ENCODE measurements around the gene NEGR1. TPM values are rescaled to one million over a fixed set of nuclear protein-coding genes. Genes with fewer than 3 reads are reported as not detected.

The NEGR1 gene
- total and polyA plus RNA-seq, 2 experiments from 2014 or later, result 0.57 to 0.94 TPM

GRCh38 chr1:71745326-71745725 is 537.0 kb downstream of the NEGR1 start (continued):
- TF ChIP-seq, protein P1, sequence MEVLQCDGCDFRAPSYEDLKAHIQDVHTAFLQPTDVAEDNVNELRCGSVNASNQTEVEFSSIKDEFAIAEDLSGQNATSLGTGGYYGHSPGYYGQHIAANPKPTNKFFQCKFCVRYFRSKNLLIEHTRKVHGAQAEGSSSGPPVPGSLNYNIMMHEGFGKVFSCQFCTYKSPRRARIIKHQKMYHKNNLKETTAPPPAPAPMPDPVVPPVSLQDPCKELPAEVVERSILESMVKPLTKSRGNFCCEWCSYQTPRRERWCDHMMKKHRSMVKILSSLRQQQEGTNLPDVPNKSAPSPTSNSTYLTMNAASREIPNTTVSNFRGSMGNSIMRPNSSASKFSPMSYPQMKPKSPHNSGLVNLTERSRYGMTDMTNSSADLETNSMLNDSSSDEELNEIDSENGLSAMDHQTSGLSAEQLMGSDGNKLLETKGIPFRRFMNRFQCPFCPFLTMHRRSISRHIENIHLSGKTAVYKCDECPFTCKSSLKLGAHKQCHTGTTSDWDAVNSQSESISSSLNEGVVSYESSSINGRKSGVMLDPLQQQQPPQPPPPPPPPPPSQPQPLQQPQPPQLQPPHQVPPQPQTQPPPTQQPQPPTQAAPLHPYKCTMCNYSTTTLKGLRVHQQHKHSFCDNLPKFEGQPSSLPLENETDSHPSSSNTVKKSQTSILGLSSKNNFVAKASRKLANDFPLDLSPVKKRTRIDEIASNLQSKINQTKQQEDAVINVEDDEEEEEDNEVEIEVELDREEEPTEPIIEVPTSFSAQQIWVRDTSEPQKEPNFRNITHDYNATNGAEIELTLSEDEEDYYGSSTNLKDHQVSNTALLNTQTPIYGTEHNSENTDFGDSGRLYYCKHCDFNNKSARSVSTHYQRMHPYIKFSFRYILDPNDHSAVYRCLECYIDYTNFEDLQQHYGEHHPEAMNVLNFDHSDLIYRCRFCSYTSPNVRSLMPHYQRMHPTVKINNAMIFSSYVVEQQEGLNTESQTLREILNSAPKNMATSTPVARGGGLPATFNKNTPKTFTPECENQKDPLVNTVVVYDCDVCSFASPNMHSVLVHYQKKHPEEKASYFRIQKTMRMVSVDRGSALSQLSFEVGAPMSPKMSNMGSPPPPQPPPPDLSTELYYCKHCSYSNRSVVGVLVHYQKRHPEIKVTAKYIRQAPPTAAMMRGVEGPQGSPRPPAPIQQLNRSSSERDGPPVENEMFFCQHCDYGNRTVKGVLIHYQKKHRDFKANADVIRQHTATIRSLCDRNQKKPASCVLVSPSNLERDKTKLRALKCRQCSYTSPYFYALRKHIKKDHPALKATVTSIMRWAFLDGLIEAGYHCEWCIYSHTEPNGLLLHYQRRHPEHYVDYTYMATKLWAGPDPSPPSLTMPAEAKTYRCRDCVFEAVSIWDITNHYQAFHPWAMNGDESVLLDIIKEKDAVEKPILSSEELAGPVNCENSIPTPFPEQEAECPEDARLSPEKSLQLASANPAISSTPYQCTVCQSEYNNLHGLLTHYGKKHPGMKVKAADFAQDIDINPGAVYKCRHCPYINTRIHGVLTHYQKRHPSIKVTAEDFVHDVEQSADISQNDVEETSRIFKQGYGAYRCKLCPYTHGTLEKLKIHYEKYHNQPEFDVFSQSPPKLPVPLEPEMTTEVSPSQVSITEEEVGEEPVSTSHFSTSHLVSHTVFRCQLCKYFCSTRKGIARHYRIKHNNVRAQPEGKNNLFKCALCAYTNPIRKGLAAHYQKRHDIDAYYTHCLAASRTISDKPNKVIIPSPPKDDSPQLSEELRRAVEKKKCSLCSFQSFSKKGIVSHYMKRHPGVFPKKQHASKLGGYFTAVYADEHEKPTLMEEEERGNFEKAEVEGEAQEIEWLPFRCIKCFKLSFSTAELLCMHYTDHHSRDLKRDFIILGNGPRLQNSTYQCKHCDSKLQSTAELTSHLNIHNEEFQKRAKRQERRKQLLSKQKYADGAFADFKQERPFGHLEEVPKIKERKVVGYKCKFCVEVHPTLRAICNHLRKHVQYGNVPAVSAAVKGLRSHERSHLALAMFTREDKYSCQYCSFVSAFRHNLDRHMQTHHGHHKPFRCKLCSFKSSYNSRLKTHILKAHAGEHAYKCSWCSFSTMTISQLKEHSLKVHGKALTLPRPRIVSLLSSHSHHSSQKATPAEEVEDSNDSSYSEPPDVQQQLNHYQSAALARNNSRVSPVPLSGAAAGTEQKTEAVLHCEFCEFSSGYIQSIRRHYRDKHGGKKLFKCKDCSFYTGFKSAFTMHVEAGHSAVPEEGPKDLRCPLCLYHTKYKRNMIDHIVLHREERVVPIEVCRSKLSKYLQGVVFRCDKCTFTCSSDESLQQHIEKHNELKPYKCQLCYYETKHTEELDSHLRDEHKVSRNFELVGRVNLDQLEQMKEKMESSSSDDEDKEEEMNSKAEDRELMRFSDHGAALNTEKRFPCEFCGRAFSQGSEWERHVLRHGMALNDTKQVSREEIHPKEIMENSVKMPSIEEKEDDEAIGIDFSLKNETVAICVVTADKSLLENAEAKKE (CRISPR knock-in tag; IDR thresholded peaks at IDR 0.05), result no peak
- TF ChIP-seq JUNB (IDR thresholded peaks at IDR 0.05; ENCODE audit: unreplicated experiment) (no peak), EZH2 (IDR thresholded peaks at IDR 0.05; ENCODE audit: low read depth, unreplicated experiment) (no peak), STAT1 (IDR thresholded peaks at IDR 0.05; ENCODE audit: unreplicated experiment) (no peak)

- H3K4me1 Mint-ChIP-seq, result peaks cover 7% of the 10 kb centered on the region; the same call in 2 of the 3 replicates
- peaks cover 3% of the 10 kb centered on the region; the same call in 1 of the 2 replicates for H3K9me2 ChIP-seq (ENCODE audit: insufficient read depth)
- no peaks in the 10 kb centered on the region for H3K4me1 ChIP-seq (ENCODE audit: insufficient read depth)
- H2AFZ ChIP-seq, result no peak overlapping the region
- no peaks in the 10 kb centered on the region for H3K36me3 ChIP-seq (ENCODE audit: insufficient read depth)
- peaks cover 12% of the 10 kb centered on the region; the same call in 2 of the 3 replicates for H3K9me3 Mint-ChIP-seq
- H3K79me2 ChIP-seq (replicated peaks; ENCODE audit: insufficient read depth), result no peaks in the 10 kb centered on the region
- peaks cover 7% of the 10 kb centered on the region; the same call in 2 of the 3 replicates for H3K36me3 Mint-ChIP-seq (ENCODE audit: low read depth)
- DNase-seq (ENCODE audit: low spot score) (no peak), ATAC-seq (no peak)
- H3K27ac Mint-ChIP-seq, result no peak overlapping the region
- peaks cover 3% of the 10 kb centered on the region for H3K27me3 Mint-ChIP-seq (ENCODE audit: insufficient read depth, low read depth, poor library complexity)
- H3K27me3 ChIP-seq (ENCODE audit: insufficient read depth), result no peaks in the 10 kb centered on the region
- H4K20me1 ChIP-seq (replicated peaks; ENCODE audit: insufficient read depth), result no peaks in the 10 kb centered on the region
- no peaks in the 10 kb centered on the region for H3F3A ChIP-seq (replicated peaks; ENCODE audit: low read depth)
- H3K4me3 ChIP-seq, result no peak overlapping the region
- H3K27ac ChIP-seq (ENCODE audit: low read depth), result no peak overlapping the region
- no peak overlapping the region for H3K4me3 Mint-ChIP-seq
- no peak overlapping the region for H3K4me2 ChIP-seq
- TF ChIP-seq, protein P1 (CRISPR knock-in tag; IDR thresholded peaks at IDR 0.05), result no peak
- TF ChIP-seq CTCF (conservative IDR thresholded peaks at IDR 0.05; ENCODE audit: low read depth in 2 of 2) (no peak), EZH2 (IDR thresholded peaks at IDR 0.05; ENCODE audit: low read depth, unreplicated experiment) (no peak), STAT1 (IDR thresholded peaks at IDR 0.05; ENCODE audit: unreplicated experiment) (no peak)
These were observed 538.5 kb downstream of the NEGR1 start for GRCh38 chr1:71743862-71744261.

Data from GM23338 (cell line).